HEK293 (cell line): ENCODE data around the gene KLHL21.
A peak's percentile ranks its signal among the peaks of the same experiment; 100 is the strongest.

Experiments
- EGR2 ChIP-seq: fragments of 450-650 bp; formaldehyde crosslinking; IDR thresholded peaks from 2 replicates; pipeline ENCODE4 v1.5.1; 2016; ENCODE audit warnings: low read depth, missing biosample characterization, missing genetic modification characterization
- KLF1 ChIP-seq: fragments of 450-650 bp; formaldehyde crosslinking; IDR thresholded peaks from 2 replicates; pipeline ENCODE4 v1.5.1; 2016; ENCODE audit warnings: missing biosample characterization, missing genetic modification characterization
- SP2 ChIP-seq: fragments of 450-650 bp; formaldehyde crosslinking; IDR thresholded peaks from 2 replicates; pipeline ENCODE4 v1.5.1; 2016; ENCODE audit warnings: missing biosample characterization, missing genetic modification characterization
- TSHZ1 ChIP-seq: fragments of 450-650 bp; formaldehyde crosslinking; IDR thresholded peaks from 2 replicates; pipeline ENCODE4 v1.5.1; 2016; ENCODE audit warnings: missing biosample characterization, missing genetic modification characterization, borderline replicate concordance
- YY2 ChIP-seq: fragments of 450-650 bp; formaldehyde crosslinking; IDR thresholded peaks from 2 replicates; pipeline ENCODE4 v1.5.1; 2016; ENCODE audit warnings: missing biosample characterization, missing genetic modification characterization
- ZBTB49 ChIP-seq: fragments of 450-650 bp; formaldehyde crosslinking; IDR thresholded peaks from 2 replicates; pipeline ENCODE4 v1.5.1; 2016; ENCODE audit warnings: missing biosample characterization, missing genetic modification characterization, low read depth
- ZBTB7A ChIP-seq: fragments of 450-650 bp; formaldehyde crosslinking; IDR thresholded peaks from 2 replicates; pipeline ENCODE4 v1.5.1; 2016; ENCODE audit warnings: low read depth, missing biosample characterization, missing genetic modification characterization
- ZEB2 ChIP-seq: fragments of 450-650 bp; formaldehyde crosslinking; IDR thresholded peaks from 2 replicates; pipeline ENCODE4 v1.5.1; 2016; ENCODE audit warnings: missing biosample characterization, missing genetic modification characterization
- ZNF175 ChIP-seq: fragments of 450-650 bp; formaldehyde crosslinking; IDR thresholded peaks from 2 replicates; pipeline ENCODE4 v1.5.1; 2016; ENCODE audit warnings: missing biosample characterization, missing genetic modification characterization
- ZNF214 ChIP-seq: fragments of 450-650 bp; formaldehyde crosslinking; IDR thresholded peaks from 2 replicates; pipeline ENCODE4 v1.5.1; 2017; ENCODE audit warnings: missing biosample characterization, mild to moderate bottlenecking, missing genetic modification characterization, borderline replicate concordance
- ZNF274 ChIP-seq, 2 experiments: fragments of 200-500 bp in 1 of 2; fragments of 450-650 bp in 1 of 2; sonication (Bioruptor generic) in 1 of 2; formaldehyde crosslinking in 1 of 2; IDR thresholded peaks; 2 replicates each; pipeline versions ENCODE4 v1.5.1 to v1.6.1; 2014 to 2016; ENCODE audit warnings: borderline replicate concordance in 1 of 2, inconsistent platforms in 1 of 2, low read length in 1 of 2, missing biosample characterization in 1 of 2, missing genetic modification characterization in 1 of 2
- ZNF335 ChIP-seq: fragments of 450-650 bp; formaldehyde crosslinking; conservative IDR thresholded peaks from 2 replicates; pipeline ENCODE4 v1.5.1; 2016; ENCODE audit warnings: missing biosample characterization, missing genetic modification characterization
- ZNF391 ChIP-seq: fragments of 450-650 bp; formaldehyde crosslinking; IDR thresholded peaks from 2 replicates; pipeline ENCODE4 v1.5.1; 2016; ENCODE audit warnings: low read depth, missing biosample characterization, missing genetic modification characterization, borderline replicate concordance
- ZNF423 ChIP-seq: fragments of 450-650 bp; formaldehyde crosslinking; IDR thresholded peaks from 2 replicates; pipeline ENCODE4 v1.5.1; 2016; ENCODE audit warnings: missing biosample characterization, missing genetic modification characterization
- ZNF501 ChIP-seq: fragments of 450-650 bp; formaldehyde crosslinking; IDR thresholded peaks from 2 replicates; pipeline ENCODE4 v1.5.1; 2016; ENCODE audit warnings: missing biosample characterization, missing genetic modification characterization
- ZNF510 ChIP-seq: fragments of 450-650 bp; formaldehyde crosslinking; IDR thresholded peaks from 2 replicates; pipeline ENCODE4 v1.5.1; 2018; ENCODE audit warnings: mild to moderate bottlenecking, missing genetic modification characterization, missing biosample characterization; ENCODE audit not compliant: insufficient replicate concordance
- ZNF513 ChIP-seq: fragments of 450-650 bp; IDR thresholded peaks from 2 replicates; pipeline ENCODE4 v1.5.1; 2018; ENCODE audit warnings: missing biosample characterization, missing genetic modification characterization
- ZNF558 ChIP-seq: fragments of 450-650 bp; formaldehyde crosslinking; IDR thresholded peaks from 2 replicates; pipeline ENCODE4 v1.5.1; 2016; ENCODE audit warnings: missing biosample characterization, missing genetic modification characterization
- ZNF623 ChIP-seq: fragments of 450-650 bp; formaldehyde crosslinking; IDR thresholded peaks from 2 replicates; pipeline ENCODE4 v1.5.1; 2016; ENCODE audit warnings: missing biosample characterization, missing genetic modification characterization
- ZNF660 ChIP-seq: fragments of 450-650 bp; IDR thresholded peaks from 2 replicates; pipeline ENCODE4 v1.5.1; 2018; ENCODE audit warnings: missing biosample characterization, mild to moderate bottlenecking, missing genetic modification characterization
- ZNF776 ChIP-seq: fragments of 450-650 bp; formaldehyde crosslinking; IDR thresholded peaks from 2 replicates; pipeline ENCODE4 v1.5.0; 2017; ENCODE audit warnings: missing biosample characterization, missing genetic modification characterization, borderline replicate concordance
- ZSCAN16 ChIP-seq: fragments of 450-650 bp; formaldehyde crosslinking; IDR thresholded peaks from 2 replicates; pipeline ENCODE4 v1.5.1; 2016; ENCODE audit warnings: missing biosample characterization, missing genetic modification characterization
- ZSCAN18 ChIP-seq: fragments of 450-650 bp; formaldehyde crosslinking; IDR thresholded peaks from 2 replicates; pipeline ENCODE4 v1.5.1; 2016; ENCODE audit warnings: missing biosample characterization, missing genetic modification characterization
- ZXDB ChIP-seq: fragments of 450-650 bp; formaldehyde crosslinking; IDR thresholded peaks from 2 replicates; pipeline ENCODE4 v1.5.1; 2016; ENCODE audit warnings: missing biosample characterization, missing genetic modification characterization
- TF ChIP-seq, protein P1 (sequence below): fragments of 450-650 bp; formaldehyde crosslinking; IDR thresholded peaks from 2 replicates; pipeline ENCODE4 v1.5.1; 2016; ENCODE audit warnings: missing biosample characterization, missing genetic modification characterization
- TF ChIP-seq, protein P2 (sequence below): fragments of 450-650 bp; formaldehyde crosslinking; IDR thresholded peaks from 2 replicates; pipeline ENCODE4 v1.5.1; 2016; ENCODE audit warnings: missing biosample characterization, missing genetic modification characterization, low read depth
- TF ChIP-seq, protein P3 (sequence below): fragments of 450-650 bp; formaldehyde crosslinking; IDR thresholded peaks from 2 replicates; pipeline ENCODE4 v1.5.1; 2016; ENCODE audit warnings: missing biosample characterization, missing genetic modification characterization

The KLHL21 gene

GRCh38 chr1:6625584-6626149 is 23.0 kb upstream of the KLHL21 start (continued):
- TF ChIP-seq, protein P1, sequence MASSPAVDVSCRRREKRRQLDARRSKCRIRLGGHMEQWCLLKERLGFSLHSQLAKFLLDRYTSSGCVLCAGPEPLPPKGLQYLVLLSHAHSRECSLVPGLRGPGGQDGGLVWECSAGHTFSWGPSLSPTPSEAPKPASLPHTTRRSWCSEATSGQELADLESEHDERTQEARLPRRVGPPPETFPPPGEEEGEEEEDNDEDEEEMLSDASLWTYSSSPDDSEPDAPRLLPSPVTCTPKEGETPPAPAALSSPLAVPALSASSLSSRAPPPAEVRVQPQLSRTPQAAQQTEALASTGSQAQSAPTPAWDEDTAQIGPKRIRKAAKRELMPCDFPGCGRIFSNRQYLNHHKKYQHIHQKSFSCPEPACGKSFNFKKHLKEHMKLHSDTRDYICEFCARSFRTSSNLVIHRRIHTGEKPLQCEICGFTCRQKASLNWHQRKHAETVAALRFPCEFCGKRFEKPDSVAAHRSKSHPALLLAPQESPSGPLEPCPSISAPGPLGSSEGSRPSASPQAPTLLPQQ (tag by site-specific recombination), result no peak
- TF ChIP-seq SP2 (tag by site-specific recombination), result peak; percentile 59
- no peak for TF ChIP-seq ZNF214
- no peak for TF ChIP-seq EGR2 (tag by site-specific recombination)
- TF ChIP-seq ZNF501 (tag by site-specific recombination), result no peak
- TF ChIP-seq, protein P2, sequence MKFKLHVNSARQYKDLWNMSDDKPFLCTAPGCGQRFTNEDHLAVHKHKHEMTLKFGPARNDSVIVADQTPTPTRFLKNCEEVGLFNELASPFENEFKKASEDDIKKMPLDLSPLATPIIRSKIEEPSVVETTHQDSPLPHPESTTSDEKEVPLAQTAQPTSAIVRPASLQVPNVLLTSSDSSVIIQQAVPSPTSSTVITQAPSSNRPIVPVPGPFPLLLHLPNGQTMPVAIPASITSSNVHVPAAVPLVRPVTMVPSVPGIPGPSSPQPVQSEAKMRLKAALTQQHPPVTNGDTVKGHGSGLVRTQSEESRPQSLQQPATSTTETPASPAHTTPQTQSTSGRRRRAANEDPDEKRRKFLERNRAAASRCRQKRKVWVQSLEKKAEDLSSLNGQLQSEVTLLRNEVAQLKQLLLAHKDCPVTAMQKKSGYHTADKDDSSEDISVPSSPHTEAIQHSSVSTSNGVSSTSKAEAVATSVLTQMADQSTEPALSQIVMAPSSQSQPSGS (tag by site-specific recombination), result 0 out of 2 replicates have a peak, but pooled peaks have one; percentile 43
- TF ChIP-seq KLF1, result no peak
- TF ChIP-seq ZEB2 (tag by site-specific recombination), result no peak
- no peak for TF ChIP-seq TSHZ1 (tag by site-specific recombination)
- TF ChIP-seq ZNF776 (tag by site-specific recombination), result no peak
- TF ChIP-seq ZSCAN16, result no peak
- no peak for TF ChIP-seq ZNF274 (IDR thresholded peaks at IDR 0.05; ENCODE audit: low read length)
- no peak for TF ChIP-seq ZNF274 (tag by site-specific recombination; IDR thresholded peaks at IDR 0.05; ENCODE audit: borderline replicate concordance)
- TF ChIP-seq, protein P3, sequence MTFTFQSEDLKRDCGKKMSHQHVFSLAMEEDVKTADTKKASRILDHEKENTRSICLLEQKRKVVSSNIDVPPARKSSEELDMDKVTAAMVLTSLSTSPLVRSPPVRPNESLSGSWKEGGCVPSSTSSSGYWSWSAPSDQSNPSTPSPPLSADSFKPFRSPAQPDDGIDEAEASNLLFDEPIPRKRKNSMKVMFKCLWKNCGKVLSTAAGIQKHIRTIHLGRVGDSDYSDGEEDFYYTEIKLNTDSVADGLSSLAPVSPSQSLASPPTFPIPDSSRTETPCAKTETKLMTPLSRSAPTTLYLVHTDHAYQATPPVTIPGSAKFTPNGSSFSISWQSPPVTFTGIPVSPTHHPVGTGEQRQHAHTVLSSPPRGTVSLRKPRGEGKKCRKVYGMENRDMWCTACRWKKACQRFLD (tag by site-specific recombination), result no peak
- TF ChIP-seq ZBTB7A (tag by site-specific recombination), result no peak
- TF ChIP-seq YY2, result no peak
- no peak for TF ChIP-seq ZSCAN18
- TF ChIP-seq ZNF335, result no peak
- no peak for TF ChIP-seq ZNF175
- TF ChIP-seq ZNF513 (tag by site-specific recombination), result no peak
- TF ChIP-seq ZNF391, result no peak
- no peak for TF ChIP-seq ZNF558 (tag by site-specific recombination)
- TF ChIP-seq ZNF623 (tag by site-specific recombination), result no peak
- no peak for TF ChIP-seq ZNF660
- TF ChIP-seq ZNF423 (tag by site-specific recombination), result no peak
- TF ChIP-seq ZXDB (tag by site-specific recombination), result 0 out of 2 replicates have a peak, but pooled peaks have one; percentile 12
- TF ChIP-seq ZBTB49 (tag by site-specific recombination), result no peak
- no peak for TF ChIP-seq ZNF510 (tag by site-specific recombination)
